HK-2 (cell line): ENCODE data around the gene GAL.
A peak's percentile ranks its signal among the peaks of the same experiment; 100 is the strongest.

Experiments used
- DNase-seq: peaks from one replicate; pipeline ENCODE4 v3.0.0-alpha.2; 2018; ENCODE audit not compliant: unreplicated experiment

The GAL gene

GRCh38 chr11:68658661-68659060 is 25.7 kb upstream of the GAL start:
- no peak for DNase-seq

DNA sequence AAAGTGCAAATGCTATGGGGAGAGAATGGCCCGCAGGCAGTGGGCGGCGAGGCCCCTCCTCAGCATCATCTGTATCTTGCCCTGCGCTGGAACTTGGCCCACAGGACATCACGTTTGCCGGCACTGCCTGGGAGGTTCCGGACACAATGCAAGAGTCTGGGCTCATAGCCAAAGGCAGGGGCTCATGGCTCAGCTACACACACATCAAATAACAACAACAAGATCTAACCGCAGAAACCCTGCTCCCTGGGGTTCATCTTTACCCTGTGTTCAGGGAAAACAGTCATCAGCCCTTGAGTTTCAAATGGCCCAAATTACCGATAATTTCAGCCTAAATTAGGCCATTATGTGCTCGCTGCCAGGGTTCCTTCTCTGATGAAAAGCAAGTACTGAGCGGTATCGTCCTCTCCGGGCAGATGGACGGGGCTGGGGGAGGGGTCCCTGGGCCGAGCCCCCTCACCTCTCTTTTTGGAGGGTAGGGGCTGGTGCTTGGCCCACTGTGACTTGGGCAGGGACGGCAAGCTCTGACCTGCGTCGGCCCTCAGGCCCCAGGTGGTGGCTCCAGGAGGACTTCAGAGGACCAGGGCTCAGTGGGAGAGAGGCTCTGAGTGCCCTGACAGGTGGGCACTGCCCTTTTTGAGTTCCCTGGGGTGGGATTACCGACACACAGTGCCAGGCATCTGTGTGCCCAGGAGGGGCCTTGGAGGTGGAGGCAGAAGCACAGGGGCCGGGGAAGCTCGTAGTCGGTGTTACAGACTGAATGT is 25.0 kb upstream of the GAL start:
- DNase-seq, result peak; percentile 20

- no peak for DNase-seq
These were observed 24.1 kb upstream of the GAL start for GRCh38 chr11:68660066-68660810.

- no peak for DNase-seq
These were observed 23.3 kb upstream of the GAL start for GRCh38 chr11:68661014-68661413.

DNA sequence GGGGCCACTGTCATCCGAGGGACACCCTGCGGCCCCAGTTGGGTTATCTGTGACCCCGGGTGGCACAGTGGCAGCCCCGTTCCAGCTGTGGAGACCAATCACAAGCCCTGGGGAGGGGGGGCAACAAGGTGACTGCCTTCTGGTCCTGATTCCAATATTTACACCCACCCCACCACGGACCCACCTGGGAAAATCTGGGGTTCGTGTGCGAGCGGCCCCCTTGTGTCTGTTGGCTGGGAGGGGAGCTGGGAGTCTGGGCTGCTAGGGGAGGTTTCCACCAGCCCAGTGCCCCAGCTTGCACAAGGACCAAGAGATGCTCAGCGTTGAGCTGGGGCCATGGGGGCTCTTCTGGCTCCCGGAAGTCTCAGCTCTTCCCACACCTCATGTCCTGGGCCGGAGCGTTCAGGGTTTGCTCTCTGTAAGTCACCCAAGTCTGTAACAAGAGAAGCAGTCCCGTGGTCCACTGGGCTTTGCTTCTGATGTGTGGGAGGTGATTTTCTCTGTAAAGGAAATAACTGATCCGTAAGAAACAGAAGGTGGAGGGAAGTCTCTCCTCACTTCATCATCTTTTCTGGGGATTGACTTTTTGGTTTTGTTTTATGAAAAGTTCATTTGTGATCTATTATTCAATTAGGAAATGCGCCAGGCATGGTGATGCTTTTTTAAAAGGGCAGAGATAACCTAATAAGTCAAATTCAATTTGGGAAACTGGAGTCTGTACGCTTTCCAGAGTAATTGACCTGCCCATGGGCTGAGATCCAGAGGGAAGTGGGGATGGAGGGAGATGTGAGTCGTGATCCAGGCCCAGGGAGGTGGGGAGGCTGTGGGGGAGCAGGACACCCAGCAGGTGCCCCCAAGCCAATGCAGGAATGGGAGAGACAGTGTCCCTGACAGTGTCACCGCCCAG is 22.4 kb upstream of the GAL start:
- no peak for DNase-seq

GRCh38 chr11:68663482-68664010 is 20.8 kb upstream of the GAL start:
- DNase-seq, result no peak

- no peak for DNase-seq
These were observed 20.2 kb upstream of the GAL start for GRCh38 chr11:68664141-68664540.

DNA sequence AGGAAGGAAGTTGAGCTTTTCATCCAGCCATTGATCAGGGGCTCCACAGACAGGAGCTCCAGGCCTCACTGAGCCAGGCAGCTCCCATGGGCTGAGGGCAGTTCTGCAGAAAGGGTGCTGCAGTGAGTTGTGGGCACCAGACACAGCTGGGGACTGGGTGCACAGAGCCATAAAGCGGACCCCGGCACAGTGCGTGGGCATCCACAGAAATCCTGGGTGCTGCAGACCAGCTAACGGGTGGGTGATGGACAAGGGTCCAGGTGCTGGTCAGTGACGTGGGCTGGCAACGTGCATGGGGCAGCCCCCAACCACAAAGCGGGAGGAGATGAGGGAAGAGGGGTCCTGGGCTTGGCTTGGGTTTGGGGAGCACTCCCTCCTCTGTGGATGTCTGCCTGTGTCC is 19.4 kb upstream of the GAL start:
- no peak for DNase-seq

GRCh38 chr11:68665436-68665835 is 18.9 kb upstream of the GAL start:
- DNase-seq, result no peak

DNA sequence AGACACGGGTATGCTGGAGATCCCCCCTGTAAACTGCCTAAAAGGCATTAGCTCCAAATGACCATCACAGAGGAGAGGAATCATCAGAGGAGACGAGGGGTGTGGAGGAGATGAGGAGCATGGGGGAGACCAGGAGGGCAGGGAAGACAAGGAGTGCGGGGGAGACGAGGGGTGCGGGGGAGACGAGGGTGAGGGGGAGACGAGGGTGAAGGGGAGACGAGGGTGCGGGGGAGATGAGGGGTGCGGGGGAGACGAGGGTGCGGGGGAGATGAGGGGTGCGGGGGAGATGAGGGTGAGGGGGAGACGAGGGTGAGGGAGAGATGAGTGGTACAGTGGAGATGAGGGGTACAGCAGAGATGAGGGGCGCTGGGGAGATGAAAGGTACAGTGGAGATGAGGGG is 17.5 kb upstream of the GAL start:
- no peak for DNase-seq

- no peak for DNase-seq
These were observed 16.5 kb upstream of the GAL start for GRCh38 chr11:68667511-68668500.

- DNase-seq, result no peak
These were observed 14.8 kb upstream of the GAL start for GRCh38 chr11:68669301-68670090.

DNA sequence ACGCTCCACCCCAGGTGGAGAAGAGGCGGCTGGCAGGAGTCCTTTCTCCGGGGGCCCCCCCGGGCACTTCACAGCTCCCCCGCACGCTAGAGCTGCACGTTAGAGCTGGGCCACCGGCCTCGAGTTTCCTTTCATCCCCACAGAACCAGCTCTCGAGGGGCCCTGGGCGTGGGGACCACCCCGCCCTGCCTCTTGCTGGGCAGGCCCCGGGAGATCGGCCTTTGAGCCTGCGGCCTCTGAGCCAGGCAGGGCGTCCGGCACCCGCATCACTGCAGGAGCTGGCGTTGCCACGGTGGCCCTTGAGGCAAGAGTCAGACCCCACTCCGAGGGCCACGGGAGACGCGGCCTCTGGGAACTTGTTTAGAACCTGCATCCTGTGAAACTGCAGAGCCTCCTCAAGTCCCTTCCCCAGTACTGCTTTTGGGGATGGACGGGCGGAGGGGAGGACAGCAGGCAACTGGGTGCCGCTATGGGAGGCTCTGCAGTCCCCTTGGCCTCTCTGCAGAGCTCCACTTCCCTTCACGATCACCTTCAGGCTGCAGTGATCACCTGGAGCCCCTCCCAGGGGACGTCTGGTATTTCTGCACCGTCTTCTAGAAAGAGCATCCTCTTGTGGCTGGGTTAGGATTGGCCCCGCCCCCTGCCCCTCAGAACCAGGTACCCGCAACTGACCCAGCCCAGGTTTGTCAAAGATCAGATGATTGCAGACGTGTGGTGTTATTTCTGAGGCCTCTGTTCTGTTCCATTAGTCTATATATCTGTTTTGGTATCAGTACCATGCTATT is 13.9 kb upstream of the GAL start:
- no peak for DNase-seq

GRCh38 chr11:68673306-68673945 is 10.9 kb upstream of the GAL start:
- no peak for DNase-seq

- no peak for DNase-seq
These were observed 10.4 kb upstream of the GAL start for GRCh38 chr11:68673991-68674390.

- DNase-seq, result no peak
These were observed 9.9 kb upstream of the GAL start for GRCh38 chr11:68674461-68674860.

DNA sequence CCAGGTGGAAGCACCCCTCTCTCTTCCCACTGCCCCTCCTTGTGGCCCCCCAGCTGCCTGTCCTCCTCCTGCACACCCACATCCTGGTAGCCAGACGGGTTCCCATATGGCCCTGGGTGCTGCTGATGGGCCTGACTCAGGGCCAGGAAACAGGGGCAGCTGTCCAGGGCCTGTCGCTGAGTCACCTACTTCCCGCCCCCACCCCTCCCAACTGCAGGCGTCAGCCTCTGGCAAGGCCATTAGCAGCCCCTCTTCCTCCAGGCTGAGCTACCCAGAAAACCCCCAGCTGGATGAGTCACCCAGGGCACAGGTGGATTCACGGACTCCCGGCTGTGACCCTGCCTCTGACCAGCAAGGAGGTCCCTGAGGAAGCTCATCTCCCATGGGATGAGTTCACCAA is 6.9 kb upstream of the GAL start:
- peak; percentile 83 for DNase-seq

DNA sequence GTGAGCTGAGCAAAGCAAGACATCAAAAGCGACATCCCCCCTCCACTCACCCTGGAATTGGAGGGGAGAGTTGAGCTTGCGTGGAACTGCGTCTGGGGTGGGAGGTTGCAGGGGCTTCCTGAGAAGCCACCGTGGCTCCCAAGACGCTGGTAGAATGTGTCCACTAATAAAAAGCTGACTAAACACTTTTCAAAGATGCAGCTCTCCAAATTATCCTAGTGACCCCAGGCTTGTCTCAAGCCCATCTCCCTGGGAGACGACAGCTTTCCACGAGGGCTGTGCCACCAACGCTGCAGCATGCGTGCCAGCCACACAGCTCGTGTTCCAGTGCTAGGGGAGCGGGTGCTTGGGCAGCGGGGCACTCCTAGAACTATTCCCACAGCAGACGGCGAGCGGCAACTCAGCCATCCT is 6.3 kb upstream of the GAL start:
- no peak for DNase-seq
